Measurements from ENCODE around the gene TMEM271.
"Not testable (repeated sequence)": the region's sequence is repeated elsewhere in the genome, so short reads cannot be mapped to it uniquely, and the experiment has no call there.

TMEM271 gene

DNA sequence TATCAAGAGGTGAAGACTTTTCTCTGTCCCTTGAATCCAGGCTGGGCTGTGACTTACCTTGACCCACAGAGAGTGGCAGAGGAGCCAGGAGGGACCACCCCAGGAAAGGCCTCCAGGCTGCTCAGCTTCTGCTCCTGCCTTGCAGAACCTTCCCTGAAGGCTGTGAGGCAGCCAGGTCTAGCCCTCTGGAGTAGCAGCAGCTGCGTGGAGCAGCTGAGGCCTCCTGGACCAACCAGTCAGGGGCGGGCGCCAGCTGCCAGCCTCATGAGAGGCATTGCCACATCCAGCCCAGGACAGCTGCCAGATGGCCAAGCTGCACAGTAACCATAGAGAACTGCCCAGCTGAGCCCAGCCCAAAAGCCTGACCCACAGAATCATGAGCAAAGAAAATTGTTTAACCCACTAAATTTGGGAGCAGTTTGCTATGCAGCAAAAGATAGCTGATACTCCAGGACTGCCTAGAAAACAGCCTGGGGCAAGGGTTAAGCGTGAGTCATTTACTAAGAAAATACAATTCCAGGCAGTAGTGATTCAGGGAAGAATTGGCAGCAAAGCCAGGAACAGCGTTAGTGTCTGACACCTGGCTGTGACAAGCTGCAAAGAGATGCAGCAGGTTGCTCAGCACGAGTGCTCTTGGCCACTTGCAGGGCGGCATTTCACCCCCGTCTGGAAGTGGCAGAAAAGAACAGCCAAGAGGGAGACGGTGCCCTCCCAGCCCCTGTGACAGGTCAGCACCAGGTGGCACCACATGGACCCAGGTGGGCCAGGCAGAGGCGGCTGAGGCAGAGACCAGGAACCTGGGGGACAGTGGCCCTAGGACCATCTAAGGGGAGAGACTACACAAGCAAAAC, 34.5 kb upstream of the TMEM271 start:
- no peak for DNase-seq (ENCODE audit: low read depth in 2 of 3, low spot score in 2 of 3)

DNA sequence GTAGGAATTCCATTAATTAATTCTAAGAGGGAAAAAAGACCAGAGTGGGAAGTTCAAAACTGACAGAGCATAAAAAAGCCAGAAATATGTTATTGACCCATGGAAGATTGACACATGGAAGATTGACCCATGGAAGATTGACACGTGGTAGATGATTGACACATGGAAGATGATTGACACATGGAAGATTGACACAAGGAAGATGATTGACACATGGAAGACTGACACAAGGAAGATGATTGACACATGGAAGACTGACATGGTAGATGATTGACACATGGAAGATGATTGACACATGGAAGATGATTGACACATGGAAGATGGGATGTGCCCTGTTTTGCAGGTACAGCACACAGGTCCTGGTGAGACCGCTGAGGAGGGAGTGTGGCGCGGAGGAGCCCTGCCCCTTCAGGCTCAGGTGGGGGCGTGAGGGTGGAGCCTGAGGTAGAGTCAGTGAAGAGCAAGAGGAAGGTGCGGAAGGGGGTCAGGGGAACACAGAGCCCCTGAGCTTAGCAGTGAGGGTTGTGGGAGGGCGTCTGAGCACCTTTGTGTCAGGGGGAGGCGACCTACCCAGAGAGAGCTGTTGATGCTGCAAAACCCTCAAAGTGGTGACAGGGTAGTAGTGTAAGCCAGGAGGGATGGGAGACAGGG, 33.4 kb upstream of the TMEM271 start:
- no peak for DNase-seq (ENCODE audit: low read depth in 2 of 3, low spot score in 2 of 3)

DNA sequence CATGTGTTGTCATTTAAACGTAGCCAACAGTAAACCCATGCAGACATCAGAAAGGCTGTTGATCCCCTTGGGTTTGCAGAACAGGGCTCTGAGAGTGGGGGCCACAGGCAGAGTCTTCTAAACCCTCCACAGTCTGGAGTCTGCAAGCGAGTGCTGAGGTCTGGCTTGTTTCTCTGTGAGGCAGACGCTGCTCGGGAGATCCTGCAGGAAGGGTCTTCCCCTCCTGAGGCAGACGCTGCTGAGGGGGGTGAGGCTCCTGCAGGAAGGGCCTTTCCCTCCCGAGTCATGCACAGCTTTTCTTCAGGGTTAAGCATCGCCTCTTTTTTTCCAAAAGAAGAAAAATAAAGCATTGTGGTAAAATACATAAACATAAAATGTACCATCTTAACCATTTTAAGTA, 32.1 kb upstream of the TMEM271 start:
- DNase-seq (ENCODE audit: low read depth in 2 of 3, low spot score in 2 of 3) = no peak

DNA sequence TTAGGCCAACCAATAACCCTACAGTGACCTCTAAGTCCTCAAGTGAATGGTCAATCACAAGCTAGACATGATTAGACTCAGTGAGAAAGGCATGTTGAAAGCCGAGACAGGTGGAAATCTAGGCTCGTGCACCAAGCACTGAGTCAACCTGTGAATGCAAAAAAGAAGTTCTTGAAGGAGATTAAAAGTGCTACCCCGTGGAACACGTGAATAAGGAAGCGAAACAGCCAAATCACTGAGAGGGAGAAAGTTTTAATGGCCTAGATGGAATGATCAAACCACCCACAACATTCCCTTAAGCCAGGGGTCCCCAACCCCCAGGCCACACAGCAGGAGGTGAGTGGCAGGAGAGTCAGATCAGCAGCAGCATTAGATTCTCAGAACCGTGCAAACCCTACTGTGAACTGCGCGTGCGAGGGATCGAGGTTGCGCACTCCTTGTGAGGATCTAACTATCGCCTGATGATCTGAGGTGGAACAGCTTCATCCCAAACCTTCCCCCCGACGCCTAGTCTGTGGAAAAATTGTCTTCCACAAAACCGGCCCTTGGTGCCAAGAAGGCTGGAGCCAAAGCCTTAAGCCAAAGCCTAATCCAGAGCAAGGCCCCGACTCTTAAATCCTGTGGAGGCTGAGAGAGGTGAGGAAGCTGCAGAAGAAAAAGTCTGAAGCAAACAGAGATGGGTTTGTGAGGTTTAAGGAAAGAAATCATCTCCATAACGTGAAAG, 29.8 kb upstream of the TMEM271 start:
- no peak for DNase-seq (ENCODE audit: low read depth in 2 of 3, low spot score in 2 of 3)

DNA sequence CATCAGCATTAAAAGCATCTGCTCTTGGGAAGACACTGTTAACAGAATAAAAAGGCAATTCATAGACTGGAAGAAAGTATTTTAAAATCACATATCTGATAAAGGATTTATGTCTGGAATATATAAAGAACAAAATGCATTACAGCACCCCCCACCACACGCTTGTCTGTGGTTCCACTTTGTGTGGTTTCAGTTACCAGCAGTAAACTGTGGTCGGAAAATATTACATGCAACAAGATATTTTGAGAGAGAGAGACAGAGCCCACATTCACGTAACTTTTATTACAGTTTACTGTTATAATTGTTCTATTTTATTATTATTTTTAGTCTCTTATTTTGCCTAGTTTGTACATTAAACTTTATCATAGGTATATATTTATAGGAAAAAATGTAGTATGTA, 28.0 kb upstream of the TMEM271 start:
- DNase-seq (ENCODE audit: low read depth in 2 of 3, low spot score in 2 of 3) = no peak

DNA sequence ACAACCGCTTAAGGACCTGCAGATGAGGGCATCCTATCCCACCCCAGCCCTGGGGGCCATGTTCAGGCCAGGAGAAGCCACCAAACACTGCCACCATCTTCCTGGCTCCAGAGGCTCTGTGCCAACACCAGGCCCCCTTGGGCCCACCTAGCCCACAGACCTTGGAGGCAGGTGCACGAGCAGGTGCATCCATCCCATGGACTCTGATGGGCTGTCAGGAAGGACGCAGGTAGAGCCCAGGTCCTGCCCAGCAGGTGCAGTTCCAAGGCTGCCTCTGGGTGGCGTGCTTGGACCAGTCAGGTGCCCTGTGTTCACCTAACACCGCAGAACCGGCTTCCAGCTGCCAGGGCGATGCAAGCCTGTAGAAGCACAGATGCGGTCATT, 26.5 kb upstream of the TMEM271 start:
- DNase-seq (ENCODE audit: low read depth in 2 of 3, low spot score in 2 of 3) = peak; percentile 38 to 72 (median 63)

DNA sequence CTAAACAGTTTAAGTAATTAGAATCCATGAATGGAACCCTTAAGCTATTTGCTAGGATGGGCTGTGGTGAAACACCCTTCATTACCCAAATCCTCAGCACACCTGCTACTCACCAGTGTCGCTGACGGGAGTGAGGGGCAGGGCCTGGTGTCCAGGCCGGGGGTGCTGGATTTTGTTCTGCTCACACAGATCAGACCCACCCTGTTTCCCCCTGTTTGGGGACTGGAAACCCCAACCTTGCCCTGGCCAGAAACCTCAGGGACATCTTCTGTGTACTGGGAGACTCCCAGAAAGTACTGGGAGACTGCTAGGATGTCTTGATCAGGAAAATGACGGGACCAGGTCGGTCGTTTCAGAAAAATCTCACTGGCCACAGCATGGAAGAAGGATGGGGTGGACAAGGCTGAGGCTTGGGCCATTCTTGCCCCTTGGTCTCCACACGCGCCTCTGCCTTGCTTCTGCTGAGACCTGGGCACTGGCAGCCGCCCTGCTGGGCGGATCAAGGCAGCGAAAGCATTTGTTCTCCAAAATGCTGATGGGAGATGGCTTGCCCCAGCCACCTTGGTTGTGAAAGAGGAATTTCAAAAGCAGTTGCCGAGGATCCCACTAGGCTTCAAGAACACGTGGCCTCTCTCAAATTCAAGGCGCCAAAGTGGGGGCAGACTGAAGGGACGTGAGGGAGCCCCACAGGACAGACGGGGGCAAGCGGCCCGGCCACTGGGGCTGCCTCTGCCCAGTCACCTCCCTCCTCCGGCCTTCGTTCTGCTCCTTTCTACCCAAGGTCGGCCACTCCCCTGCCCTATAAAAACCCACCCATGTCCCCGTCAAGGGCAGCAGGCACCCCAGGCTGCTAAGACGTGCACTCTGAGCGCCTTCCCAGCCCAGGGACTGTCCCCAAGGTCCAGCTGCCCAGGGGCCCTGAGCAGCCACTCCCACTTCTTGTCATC, 25.8 kb upstream of the TMEM271 start:
- DNase-seq (ENCODE audit: low read depth in 2 of 3, low spot score in 2 of 3) = no peak

DNA sequence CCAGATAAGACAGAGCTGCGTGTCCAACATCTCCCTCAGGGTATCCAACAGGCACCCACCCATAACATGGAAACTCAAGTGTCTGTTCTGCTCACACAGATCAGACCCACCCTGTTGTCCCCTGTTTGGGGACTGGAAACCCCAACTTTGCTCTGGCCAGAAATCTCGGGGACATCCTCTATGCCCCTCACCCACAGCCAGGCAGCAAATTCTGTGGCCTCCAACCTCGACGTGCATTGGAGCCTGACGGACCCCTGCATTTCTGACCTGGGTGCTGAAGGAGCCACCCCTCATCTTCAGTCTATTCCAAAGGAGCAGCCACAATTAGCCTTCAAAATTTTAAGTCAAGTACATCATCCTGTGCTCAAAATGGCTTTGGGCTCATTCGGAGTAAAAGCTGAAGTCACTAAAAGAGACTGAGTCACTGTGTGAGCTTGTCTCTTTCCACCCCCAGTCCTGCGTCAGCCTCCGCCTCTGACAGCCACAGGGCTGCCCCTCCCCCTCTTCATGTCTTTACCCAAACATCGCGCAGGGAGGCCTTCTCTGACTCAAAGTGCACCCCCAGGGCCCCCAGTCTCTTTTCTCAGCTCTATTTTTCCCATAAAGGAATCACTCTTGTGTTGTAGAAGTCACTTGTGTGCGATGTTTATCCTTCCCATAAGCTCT, 24.9 kb upstream of the TMEM271 start:
- peak in 1 of 3 experiments; percentile 25 for DNase-seq (ENCODE audit: low read depth in 2 of 3, low spot score in 2 of 3)

DNA sequence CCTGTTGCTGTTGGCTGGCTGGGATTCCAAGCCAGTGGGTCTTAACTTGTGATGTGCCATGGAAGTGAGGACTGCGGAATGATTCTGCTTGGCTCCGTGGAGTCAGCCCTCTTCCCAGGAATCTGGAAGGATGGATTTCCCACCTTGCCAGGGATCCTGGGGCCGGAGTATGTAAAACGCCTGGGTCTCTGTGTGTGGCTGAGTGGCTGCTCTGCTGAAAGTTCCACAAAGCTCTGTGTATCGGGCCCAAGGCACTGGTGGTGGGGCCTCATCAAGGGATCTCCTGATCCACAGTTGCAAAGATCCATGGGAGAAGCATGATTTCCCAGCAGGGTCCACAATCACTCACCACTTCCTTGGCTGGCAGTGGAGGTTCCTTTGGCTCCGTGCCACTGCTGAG, 24.1 kb upstream of the TMEM271 start:
- no peak for DNase-seq (ENCODE audit: low read depth in 2 of 3, low spot score in 2 of 3)

DNA sequence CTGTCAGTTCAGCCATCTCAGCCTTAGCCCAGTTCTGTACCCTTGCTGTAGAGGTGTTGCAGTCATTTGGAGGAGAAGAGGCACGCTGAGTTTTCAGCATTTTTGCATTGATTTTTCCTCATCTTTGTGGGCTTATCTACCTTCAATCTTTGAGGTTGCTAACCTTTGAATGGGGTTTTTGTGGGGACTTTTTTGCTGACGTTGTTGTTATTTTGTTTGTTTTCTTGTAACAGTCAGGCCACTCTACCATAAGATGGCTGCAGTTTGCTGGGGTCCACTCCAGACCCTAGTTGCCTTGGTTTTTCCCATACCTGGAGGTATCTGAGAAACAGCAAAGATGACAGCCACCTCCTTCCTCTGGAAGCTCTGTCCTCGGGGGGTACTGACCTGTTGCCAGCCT, 22.8 kb upstream of the TMEM271 start:
- no peak for DNase-seq (ENCODE audit: low read depth in 2 of 3, low spot score in 2 of 3)

DNA sequence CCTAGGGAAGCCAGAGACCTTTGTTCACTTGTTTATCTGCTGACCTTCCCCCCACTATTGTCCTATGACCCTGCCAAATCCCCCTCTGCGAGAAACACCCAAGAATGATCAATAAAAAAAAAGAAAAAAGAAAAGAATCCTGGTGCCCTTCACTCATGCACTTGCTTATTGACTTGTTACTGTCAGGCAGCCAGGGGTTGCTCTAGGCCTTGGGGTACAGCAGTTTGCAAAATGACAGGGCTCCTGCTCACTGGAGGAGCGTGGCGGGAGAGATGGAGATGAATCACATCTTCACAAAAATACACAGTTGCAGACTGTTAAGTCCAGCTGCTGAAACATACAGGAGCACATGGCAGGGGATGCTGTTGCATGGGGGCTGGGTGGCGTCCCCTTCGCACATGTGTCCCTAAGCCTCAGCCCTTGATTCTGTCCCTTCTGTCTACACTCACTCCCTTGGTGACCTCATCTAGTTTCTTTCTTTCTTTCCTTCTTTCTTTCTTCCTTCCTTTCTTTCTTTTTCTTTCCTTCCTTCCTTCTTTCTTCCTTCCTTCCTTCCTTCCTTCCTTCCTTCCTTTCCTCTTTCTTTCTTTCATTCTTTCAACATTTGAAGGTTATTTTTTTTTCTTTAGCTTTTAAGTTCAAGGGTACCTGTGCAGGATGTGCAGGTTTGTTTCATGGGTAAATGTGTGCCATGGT, 16.9 kb upstream of the TMEM271 start:
- no peak for DNase-seq (ENCODE audit: low read depth in 2 of 3, low spot score in 2 of 3)

DNA sequence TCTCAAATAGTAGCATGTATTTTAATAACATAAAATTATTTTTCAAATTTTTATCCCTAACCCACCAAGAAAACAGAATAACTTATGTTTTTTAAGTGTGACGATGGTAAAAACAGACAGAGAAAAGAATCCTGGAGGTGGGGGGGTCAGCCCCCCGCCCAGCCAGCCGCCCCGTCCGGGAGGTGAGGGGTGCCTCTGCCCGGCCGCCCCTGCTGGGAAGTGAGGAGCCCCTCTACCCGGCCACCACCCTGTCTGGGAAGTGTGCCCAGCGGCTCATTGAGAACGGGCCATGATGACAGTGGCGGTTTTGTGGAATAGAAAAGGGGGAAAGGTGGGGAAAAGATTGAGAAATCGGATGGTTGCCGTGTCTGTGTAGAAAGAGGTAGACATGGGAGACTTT, 16.1 kb upstream of the TMEM271 start:
- not testable (repeated sequence) for DNase-seq (ENCODE audit: low read depth in 2 of 3, low spot score in 2 of 3)

DNA sequence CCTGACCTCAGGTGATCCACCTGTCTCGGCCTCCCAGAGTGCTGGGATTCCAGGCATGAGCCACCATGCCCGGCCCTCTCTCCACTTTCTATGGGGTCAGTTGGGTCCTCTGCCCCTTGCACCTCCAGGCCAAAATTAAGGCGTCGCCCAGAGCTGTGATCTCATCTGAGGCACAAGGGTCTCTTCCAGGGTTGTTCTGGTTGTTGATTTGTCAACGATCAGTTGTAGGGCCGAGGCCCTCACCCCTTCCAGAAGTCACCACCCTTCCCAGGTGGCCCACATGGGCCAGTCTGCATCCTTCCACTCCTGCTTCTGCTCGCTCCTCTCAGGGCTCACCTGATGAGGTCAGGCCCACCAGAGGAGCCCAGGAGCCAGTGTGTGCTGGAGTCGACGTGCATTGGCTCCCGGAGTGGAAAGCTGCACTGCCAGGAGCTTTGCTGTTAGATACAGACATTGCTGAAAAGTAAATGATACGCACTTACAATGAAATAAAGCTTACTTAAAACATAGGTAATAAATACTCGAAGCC, 14.3 kb upstream of the TMEM271 start:
- no peak for DNase-seq (ENCODE audit: low read depth in 2 of 3, low spot score in 2 of 3)

DNA sequence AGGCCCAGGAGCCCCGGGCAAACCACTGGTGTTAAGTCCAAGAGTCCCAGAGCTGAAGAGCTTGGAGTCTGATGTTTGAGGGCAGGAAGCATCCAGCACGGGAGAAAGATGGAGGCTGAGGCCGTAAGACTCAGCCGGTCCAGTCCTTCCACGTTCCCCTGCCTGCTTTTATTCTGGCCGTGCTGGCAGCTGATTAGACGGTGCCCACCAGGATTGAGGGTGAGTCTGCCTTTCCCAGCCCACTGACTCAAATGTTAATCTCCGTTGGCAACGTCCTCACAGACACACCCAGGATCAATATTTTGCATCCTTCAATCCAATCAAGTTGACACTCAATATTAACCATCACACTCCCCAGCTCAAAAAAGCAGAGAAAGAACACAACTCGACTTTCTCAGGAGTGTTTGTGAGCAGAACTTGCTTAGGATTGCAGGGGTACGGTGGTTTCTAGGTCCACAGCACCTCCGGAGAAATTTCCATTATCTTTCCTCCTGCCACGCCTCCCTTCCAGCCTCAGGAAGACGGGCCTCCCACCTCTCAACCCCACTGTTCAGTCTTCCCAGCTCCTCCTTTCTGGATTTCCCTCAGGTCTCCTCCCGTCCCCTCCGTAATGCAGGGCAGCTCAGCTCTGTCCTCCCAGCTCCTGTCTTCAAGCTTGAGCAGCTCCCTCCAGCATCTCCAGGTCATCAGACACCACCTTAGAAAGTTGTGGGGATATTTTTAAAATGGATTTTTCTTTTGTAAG, 13.3 kb upstream of the TMEM271 start:
- DNase-seq (ENCODE audit: low read depth in 2 of 3, low spot score in 2 of 3) = no peak

DNA sequence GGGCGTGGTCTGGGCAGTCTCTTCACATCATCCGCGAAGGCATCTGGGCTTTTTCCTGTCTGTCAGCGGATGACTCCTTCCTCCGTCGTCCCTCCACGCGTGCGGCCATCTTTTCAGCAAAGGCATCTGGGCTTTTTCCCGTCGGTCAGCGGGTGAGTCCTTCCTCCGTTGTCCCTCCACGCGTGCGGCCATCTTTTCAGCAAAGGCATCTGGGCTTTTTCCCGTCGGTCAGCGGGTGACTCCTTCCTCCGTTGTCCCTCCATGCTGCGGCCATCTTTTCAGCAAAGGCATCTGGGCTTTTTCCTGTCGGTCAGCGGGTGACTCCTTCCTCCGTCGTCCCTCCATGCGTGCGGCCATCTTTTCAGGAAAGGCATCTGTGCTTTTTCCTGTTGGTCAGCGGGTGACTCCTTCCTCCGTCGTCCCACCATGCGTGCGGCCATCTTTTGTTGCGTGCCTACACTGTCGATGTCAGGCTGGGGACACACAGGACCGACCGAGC, 12.3 kb upstream of the TMEM271 start:
- no peak for DNase-seq (ENCODE audit: low read depth in 2 of 3, low spot score in 2 of 3)

DNA sequence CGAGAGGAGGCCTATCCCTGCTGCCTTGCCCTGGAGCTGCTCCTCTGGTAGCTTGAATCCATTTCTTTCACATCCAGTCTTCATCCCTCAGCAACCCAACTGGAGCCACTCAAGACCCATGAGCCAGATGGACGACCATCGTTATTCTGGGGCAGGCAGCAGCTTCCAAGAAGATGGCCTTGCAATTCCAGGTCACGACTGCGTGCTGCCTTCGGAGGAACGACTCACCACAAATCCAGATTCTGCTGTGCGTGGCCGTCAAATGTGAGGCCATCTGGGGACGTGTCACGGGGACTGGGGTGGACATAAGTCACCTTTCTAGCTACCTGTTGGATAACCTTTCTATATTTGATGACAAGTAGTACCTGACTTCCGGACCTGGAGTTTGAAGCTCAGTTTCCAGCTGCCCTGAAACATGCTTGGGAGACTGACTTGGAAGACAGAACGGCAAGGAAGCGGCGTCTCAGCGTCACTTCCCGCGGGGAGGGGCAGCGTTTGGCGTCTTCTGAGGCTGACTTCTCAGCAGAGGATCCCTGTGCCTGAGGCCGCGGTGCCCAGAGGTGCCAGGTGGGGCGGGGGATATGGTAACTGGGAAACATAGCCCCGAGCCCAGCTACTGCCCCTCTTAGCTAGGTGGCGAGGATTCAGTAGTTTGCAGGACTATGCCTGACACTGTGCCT, 11.7 kb upstream of the TMEM271 start:
- no peak for DNase-seq (ENCODE audit: low read depth in 2 of 3, low spot score in 2 of 3)

DNA sequence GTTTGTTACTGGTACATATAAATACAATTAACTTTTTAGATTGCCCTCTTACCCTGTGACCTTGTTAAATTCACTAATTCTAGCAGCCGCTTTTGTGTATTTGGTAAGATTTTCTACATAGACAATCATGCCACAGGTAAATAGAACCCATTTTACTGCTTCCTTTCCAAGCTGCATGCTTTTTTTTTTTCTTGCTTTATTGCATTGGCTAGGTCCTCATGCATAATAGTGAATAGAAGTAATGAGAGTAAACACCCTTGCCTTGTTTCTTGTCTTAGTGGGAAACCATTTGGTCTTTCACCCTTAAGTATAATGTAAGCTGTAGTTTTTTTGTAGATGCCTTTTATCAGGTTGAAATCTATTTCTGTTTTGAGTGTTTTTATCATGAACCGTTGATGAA, 7.7 kb upstream of the TMEM271 start:
- DNase-seq (ENCODE audit: low read depth in 2 of 3, low spot score in 2 of 3) = no peak

DNA sequence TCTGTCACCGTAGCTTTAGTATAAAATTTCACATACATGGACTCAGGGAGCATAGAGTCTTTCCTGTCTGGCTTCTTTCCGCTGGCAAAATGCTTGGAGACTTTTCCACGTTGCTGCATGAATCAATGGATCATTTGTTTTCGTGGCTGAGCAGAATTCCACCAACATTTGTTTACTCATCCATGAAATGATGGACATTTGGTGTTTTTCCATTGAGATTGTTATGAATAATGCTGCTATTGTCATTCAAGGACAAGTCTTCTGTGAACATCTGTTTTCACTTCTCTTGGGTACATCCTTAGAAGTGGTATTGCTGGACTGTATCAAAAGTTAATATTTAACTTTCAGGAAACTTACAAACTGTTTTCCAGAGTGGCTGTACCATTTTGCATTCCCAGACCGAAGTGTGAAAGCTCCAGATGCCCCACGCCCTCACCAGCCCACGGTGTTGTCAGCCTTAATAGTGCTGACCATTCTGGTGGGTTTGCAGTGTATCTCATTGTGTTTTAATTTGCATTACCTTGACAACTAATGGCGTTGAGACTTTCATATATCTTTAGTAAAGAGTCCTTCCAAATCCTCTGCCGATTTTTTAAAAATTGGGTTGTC, 5.8 kb upstream of the TMEM271 start:
- no peak for DNase-seq (ENCODE audit: low read depth in 2 of 3, low spot score in 2 of 3)
